Measurements from ENCODE around the gene FCSK. TPM values are rescaled to one million over a fixed set of nuclear protein-coding genes. Genes with fewer than 3 reads are reported as not detected.
A peak's percentile ranks its signal among the peaks of the same experiment; 100 is the strongest.

The FCSK gene
- total RNA-seq, 1 donor from 2014 or later: 26.0 TPM

GRCh38 chr16:70467113-70467512 is 12.7 kb downstream of the FCSK start:
- H3K9me3 ChIP-seq: no peaks in the 10 kb centered on the region

GRCh38 chr16:70467608-70468007 is 13.2 kb downstream of the FCSK start:
- intact Hi-C loops (cut with DNase I): no loop called here
- Histone ChIP-seq H3K36me3 (peaks cover 21% of the 10 kb centered on the region), H3K27ac (no peak overlapping the region), H3K9me3 (no peaks in the 10 kb centered on the region), H3K27me3 (no peaks in the 10 kb centered on the region), H3K4me3 (no peak overlapping the region), H3K4me1 (no peaks in the 10 kb centered on the region)
- ATAC-seq (no peak), DNase-seq (no peak)
- TF ChIP-seq CTCF (IDR thresholded peaks at IDR 0.05): no peak

More at GRCh38 chr16:70467113-70467512, 12.7 kb downstream of the FCSK start:
- Histone ChIP-seq H3K4me3 (no peak overlapping the region), H3K27ac (no peak overlapping the region), H3K36me3 (peaks cover 17% of the 10 kb centered on the region), H3K27me3 (no peaks in the 10 kb centered on the region), H3K4me1 (no peaks in the 10 kb centered on the region)
- no peak for DNase-seq
- TF ChIP-seq CTCF (IDR thresholded peaks at IDR 0.05): no peak
- ATAC-seq: no peak
- intact Hi-C loops (cut with DNase I): no loop called here

- no peak for DNase-seq
- H3K9me3 ChIP-seq: no peaks in the 10 kb centered on the region
- peaks cover 23% of the 10 kb centered on the region for H3K36me3 ChIP-seq
- no peak overlapping the region for H3K27ac ChIP-seq
- intact Hi-C loops (cut with DNase I): no loop called here
- ATAC-seq: no peak
- no peaks in the 10 kb centered on the region for H3K27me3 ChIP-seq
- no peaks in the 10 kb centered on the region for H3K4me1 ChIP-seq
- no peak overlapping the region for H3K4me3 ChIP-seq
- no peak for TF ChIP-seq CTCF (IDR thresholded peaks at IDR 0.05)
Measured at GRCh38 chr16:70468776-70469525, 14.6 kb downstream of the FCSK start.

DNA sequence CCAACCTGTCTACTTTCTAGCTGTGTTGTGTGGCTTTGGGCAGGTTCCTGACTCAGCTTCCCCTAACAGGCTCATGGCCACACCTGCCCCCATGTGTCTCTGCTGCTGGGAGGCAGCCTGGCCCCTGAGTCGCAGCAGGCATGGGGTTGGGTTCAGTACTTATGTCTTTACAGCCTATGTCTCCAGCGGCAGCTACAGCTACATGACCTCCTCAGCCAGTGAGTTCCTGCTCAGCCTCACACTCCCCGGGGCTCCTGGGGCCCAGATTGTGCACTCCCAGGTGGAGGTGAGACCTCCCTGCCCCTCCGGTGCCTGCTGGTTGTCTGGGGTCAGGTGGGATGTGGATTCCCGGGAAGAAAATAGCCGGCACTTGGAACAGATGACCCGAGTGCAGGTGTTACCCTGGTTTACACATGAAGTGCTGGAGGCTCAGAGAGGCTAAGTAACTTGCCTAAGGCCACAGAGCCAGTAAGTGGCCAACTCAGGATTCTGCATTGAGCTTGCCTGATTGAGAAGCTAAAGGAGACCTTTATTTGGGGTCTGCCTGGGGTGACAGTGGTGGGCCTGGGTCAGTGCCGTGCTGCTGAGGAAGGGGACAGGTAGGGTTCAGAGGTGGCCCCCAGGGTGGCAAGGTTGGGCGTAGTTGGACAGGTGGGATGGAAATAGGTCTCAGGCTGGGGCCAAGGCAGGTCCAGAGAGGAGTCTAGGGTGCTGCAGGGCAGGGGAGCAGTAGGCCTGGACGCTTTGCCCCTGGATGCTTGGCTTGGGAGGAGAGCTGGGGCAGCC is 15.9 kb downstream of the FCSK start:
- DNase-seq: no peak
- Histone ChIP-seq H3K4me3 (no peak overlapping the region), H3K27ac (no peak overlapping the region), H3K4me1 (no peaks in the 10 kb centered on the region), H3K36me3 (peaks cover 25% of the 10 kb centered on the region), H3K27me3 (no peaks in the 10 kb centered on the region), H3K9me3 (no peaks in the 10 kb centered on the region)
- ATAC-seq: no peak
- intact Hi-C loops (cut with DNase I): no loop called here
- no peak for TF ChIP-seq CTCF (IDR thresholded peaks at IDR 0.05)

DNA sequence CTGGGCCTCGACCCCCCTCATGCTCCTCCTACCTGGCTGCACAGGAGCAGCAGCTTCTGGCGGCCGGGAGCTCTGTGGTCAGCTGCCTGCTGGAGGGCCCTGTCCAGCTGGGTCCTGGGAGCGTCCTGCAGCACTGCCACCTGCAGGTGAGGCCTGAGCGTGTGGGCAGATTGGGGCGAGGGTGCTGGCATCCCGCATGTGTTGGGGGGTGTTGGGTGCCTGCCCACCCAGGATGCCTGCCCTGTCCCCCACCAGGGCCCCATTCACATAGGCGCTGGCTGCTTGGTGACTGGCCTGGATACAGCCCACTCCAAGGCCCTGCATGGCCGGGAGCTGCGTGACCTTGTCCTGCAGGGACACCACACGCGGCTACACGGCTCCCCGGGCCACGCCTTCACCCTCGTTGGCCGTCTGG is 16.5 kb downstream of the FCSK start:
- ATAC-seq: peak; percentile 56

More for the DNA sequence above, 16.5 kb downstream of the FCSK start:
- H3K4me1 ChIP-seq: no peaks in the 10 kb centered on the region
- H3K27me3 ChIP-seq: no peaks in the 10 kb centered on the region
- no peaks in the 10 kb centered on the region for H3K9me3 ChIP-seq
- peaks cover 25% of the 10 kb centered on the region for H3K36me3 ChIP-seq
- no peak overlapping the region for H3K4me3 ChIP-seq
- TF ChIP-seq CTCF (IDR thresholded peaks at IDR 0.05): peak; percentile 34
- H3K27ac ChIP-seq: no peak overlapping the region
- DNase-seq: peak; percentile 69
- intact Hi-C loops (cut with DNase I): no loop called here

Data from upper lobe of right lung (tissue), 1 donor.